Dermis blood vessel endothelial cell (primary cell): ENCODE measurements around the gene MCEE. TPM values are rescaled to one million over a fixed set of nuclear protein-coding genes. Genes with fewer than 3 reads are reported as not detected.
"Not testable (repeated sequence)": the region's sequence is repeated elsewhere in the genome, so short reads cannot be mapped to it uniquely, and the experiment has no call there.

Experiments
- DNase-seq: peaks from one replicate; pipeline ENCODE4 v3.0.0; 2010
- total RNA-seq: library from RNA; depleted of rRNA; stranded (reverse); fragments of >200 nt; gene quantifications from 2 replicates; pipeline ENCODE4 v1.2.3, GENCODE V29; 2014

MCEE gene
- total RNA-seq, result 9.7 and 14.0 TPM in 2 replicates

DNA sequence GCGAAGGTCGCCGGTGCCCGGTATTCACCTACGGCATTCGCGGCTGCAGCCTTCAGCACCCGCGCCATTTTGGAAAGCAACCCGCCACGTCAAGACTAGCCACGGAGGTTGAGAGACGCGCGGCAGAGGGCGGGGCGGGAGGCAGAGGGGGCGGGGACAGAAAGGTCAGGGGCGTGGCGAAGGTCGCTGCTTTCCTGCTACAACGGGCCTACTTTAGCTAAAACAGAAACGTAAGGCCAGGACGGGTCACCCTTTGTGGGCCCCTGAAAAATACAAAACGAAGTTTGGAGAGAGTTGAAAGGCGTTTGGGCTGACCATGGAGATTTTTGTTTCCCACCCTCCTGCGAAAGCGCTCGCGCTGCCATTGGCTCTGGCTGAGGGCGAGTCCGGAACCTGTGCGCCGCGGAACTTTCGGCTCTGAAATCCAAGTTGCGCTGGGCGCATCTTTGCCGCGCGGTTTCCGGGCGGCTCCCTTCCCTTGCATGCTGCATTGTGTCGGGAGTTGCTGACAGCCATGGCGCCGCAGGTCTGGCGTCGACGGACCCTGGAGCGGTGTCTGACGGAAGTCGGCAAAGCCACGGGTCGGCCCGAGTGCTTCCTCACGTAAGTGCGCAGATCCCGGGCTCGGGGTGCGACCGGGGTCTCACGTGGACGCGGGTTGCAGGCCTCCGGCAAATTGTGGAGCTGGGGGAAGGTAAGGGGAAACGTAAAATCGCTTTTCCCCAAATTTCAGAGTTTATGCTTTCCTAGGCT, at the start of gene MCEE, which contains the start of gene MPHOSPH10:
MCEE (minus strand) TSS at position 78 of the 753 bp plus-strand sequence; CDS start at position 68, 10 bp downstream.
MPHOSPH10 (plus strand) TSS at position 483 of the 753 bp plus-strand sequence; CDS start at position 515, 32 bp downstream.
- DNase-seq, result peak; percentile 95

DNA sequence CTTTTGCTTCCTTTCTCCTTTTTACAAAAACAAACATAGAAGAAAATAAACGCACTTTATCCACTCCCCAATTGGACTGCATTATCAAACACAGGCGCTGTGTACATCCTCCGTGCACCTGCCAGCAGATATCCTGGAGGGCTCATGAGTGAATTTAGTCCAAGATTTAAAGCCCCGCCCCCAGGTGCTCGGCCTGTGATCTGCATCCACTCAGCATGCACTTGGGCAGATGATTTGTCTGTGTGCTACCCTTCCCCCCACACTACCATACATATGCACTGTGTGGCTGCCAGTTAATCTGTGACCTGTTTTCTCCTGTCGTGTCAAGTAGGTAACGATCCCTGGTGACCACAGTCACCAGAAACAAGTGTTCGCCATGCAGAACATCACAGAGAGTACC, 48.8 kb upstream of the MCEE start:
- not testable (repeated sequence) for DNase-seq

DNA sequence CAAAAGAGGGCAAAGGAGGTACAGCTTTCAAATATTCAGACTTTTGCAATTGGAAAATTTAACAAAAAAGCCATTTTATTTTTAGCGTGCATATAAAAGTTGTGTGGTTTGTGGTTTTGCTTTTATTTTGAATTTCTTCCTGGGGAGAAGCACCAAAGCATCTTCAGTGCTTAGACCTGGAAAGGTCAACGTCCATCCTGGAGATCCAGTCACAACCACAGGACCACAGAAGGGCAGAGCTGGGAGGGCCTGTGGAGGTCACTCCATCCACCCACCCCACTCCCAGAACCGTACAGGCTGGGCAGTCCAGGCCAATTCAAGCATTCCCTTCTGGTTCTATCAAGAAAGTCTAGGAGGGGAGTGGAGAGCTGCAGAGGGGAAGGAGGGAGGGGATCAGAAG, 44.2 kb upstream of the MCEE start:
- DNase-seq, result no peak

DNA sequence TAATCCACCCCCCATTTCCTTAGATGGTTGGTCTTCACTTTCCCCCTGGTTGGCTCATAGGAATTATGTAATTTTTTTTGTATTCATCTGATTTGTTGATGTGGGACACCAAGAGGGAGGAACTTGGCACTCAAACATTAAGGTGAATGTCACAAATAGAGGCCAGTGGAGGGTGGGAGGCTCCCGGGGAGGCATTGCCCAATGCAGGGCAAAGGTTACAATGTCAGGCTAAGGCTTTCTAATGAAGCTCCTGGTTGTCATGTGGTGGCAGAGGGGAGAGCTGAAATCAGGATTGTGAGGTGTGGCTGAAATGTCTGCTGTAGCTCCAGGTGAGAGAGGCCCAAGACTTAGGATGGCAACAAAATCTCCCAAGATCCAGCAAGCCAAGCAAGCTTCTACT, 43.1 kb upstream of the MCEE start:
- no peak for DNase-seq

DNA sequence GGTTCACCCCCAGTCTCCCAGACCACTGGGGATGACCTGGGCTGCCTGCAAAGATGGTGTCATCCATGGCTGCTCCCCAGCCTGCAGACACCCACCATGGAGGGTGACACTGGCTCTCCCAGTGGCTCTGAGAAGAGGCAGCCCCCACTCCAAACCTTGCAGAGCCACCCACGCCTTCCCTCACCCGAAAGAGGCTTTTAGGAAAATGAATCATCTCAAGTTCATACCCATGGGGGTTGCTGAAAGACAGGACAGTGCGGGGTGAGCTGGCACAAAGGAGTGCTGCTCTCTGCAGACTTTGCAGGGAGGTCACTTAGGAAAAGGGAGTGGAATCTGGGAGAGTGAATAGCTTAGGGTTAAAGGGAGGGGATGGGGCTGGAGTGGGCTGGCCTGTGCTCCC, 36.8 kb upstream of the MCEE start:
- no peak for DNase-seq

DNA sequence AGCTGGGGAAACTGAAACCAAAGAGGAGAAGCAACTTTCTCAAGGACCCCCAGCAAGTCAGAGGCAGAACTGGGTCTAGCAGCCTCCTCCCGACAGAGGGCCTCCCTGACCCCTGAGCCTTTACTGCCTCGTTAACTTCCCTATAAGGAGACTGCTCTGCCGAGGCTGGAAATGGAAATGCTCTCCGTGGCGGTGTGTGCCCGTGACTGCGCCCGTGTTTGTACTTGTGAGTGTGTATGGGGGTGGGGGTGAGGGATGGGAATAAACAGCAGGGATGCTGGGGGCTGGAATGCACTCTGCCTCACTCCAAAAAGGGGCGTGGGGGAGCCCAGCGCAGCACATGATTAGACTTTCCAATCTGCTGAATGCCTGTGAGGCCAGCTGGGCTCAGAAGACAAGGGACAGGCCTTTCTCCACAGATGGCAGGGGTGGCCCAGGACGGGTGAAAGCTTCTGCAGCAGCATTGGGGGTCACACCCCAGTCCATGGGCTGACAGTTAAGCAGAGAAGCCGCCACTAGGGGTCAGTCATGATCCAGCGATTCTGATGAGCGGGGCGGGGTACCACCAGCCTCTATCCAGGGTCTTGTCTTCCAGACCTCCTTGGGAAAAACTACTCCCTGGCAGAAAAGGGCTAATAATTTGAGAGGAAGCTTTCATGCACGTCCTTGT, 27.2 kb upstream of the MCEE start:
- peak; percentile 64 for DNase-seq

DNA sequence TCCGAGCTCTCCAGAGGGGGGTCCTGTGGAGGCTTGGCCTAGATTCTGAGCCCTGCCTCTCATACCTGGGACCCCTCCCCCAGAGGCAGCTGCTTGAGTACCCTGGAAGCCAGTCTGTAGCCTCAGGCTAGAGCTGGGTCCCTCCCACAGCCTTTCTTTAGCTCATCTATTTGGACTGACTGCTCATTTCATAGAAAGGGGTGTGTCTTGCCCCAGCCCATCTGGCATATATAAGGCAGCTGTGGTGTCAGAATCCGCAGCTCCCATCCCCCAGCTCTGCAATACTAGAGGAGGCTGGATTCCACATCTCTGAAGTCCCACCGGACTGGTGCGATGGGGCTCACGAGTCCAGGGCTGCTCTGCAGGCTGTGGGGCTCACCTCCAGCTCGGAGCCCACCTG, 26.5 kb upstream of the MCEE start:
- no peak for DNase-seq

DNA sequence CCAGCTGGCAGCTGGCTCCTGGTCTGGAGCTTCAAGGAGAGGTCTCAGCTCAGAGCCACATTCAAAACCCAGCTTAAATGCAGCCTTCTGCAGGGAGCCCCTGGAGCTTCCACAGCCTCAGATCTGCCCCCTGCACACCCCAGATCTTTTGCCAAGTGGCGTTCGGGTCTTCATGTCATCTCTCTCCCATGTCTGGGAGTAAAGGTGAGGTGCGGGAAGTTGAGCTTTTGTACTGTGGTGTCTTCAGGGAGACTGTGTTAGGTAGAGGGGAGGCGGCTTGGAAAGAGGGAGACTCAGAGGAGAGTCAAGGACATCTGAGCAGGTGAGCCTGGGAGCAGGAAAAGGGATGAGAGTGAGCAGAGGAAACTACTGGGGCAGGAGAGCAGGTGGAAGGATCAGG, 25.8 kb upstream of the MCEE start:
- no peak for DNase-seq

DNA sequence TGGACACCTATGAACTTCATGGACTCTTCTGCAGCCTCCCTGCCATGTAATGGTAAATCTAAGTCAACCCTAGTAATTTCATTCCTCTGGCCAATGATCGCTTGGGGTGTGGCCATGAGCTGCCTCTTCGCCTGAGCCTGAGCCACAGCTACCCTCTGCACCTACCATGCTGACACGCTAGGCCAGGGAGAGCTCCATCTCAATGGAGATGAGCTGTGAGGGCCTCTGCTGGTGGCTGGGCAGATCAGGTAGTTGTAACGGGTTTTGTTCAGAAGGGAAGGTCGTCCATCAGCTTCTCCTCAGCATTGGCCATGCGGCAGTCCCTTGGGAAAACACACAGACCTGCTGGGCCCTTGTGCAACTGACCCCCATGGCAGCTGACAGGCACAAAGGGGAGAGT, 24.8 kb upstream of the MCEE start:
- DNase-seq, result peak; percentile 40

DNA sequence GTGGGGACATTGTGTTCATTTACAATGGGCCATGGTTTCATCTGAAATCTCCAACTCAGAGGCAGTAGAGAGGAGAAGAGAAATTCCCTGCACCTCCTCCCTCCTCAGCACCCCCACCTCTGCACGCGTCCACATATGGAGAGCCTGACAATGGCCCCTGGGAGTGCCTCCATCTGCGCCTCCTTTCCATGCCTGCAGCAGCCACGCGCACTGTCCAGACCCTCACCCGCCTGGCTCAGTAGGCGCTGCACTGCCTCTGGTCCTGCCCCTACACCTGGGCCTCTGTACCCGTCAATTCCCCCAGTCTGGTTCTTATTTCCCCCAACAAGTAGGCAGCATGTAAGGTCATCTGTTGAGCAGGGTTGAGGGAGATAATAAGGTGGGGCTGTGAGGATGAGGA, 24.2 kb upstream of the MCEE start:
- DNase-seq, result no peak

DNA sequence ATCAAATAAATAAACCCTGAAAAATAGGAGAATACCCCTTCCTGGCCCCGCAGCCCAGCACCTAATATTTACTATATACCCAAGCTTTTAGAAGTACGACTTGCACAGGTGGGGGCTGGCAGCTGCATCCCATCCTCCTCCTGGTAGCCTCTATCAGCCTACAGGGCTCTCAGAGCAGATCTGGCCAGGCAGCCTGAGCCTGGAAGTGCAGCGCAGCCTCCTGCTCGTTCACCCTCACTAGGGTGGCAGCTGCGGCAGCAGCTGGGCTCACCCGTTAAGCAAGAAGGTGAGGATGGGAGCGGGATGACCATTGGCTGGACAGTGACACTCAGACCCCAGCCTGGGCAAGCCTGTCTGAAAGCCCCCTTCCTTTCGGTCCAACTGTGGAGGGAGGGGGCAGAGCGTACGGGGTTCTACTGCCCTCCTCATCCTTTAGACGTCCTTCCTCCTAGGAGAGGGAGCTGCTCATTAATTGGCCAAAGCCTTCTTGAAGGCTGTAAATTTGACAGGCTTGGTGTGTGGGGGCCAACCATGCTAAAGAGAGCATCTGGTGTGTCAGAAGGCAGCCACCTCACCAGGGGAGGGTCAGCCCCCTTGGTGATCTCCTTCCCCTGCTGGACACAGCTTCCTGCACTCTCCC, 23.7 kb upstream of the MCEE start:
- no peak for DNase-seq

DNA sequence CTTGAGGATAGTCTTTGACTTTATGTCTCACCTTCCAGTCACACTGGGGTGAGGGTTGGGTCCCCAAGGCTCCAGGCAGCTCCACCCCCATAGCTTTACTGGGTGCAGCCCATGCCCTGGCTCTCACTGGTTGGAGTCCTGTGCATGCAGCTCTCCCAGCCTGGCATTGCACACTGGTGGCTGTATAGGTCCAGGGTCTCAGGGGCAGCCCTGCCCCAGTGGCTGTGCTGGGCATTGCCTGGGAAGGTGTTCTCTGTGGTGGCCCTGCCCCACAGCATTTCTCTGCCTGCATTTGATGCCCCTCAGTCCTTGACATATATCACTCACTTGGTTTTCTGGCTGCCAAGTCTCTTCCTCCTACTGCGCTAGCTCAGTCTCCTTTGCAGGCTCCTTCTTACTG, 21.6 kb upstream of the MCEE start:
- no peak for DNase-seq

DNA sequence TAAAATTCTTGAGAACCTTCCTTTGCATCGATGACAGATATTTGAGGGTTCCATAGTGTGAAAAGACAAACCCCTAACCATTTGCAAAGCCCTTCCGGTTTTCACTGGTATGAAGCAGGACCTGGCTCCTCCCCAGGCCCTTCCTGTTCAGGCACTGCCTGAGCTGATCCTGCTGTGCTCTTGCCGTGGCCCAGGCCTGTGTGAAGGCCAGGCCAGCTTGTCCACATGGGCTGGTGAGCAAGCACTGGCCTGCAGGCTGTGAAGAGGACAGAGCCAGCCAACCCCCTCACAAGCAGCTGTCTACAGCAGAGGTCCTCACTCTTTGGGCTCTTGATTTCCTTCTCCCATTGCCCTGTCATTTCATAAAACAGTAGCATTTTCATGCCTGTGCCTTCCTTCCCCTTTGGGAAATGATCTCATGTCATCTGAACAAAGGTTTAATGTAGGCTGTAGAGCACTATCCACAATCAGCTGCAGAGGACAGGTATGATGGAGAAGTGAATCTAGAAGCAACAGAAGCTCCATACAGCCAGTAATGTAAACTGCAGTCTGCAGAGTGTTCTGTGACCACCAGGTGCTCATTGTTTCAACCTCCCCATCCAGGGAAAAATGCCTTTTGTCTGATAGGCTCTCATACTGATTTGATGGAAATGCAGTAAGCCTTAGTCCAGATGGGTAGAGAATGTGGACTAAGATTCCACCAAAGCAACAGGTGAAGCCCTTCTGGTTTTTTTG, 20.2 kb upstream of the MCEE start:
- DNase-seq, result peak; percentile 52

DNA sequence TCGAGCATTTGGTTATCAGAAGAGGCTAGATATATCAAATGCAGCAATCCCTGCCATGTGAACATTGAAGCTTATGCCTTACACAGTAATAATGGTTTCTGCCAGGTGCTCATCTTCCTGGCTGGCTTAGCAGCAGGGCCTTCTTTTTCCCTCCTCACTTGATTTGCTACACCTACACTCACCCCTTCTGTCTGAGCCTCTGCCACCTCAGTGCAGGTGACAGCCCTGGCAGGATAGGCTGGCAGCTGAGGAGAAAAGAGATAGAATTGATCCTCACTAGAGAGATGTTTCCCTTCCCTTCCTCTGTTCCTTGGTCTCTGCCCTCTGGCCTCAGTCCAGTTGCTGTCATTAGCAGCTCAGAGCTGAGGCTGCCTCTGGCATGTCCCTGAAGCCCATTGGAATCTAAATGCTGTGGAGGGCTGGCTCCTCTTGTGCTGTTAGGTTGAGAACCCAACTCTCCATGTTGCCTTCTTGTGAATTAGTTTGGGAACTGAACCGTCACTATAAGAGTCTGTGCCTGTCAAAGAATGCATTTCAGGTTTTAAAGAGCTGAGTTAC, 18.6 kb upstream of the MCEE start:
- no peak for DNase-seq

DNA sequence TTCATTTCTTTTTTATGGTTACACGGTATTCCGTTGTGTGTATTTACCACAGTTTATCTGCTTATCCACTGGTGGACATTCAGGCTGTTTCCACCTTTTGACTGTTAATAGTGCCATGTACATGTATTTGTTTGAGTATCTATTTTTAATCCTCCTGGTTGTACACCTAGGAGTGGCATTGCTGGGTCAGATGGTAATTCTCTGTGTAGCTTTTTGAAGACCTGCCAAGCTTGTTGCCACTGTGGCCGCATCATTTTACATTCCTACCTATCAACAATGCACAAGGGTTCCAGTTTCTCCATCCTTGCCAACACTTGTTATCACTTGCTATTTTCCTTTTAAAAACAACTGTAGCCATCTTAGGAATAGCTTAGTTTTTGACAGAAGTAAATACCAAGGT, 13.8 kb upstream of the MCEE start:
- no peak for DNase-seq

DNA sequence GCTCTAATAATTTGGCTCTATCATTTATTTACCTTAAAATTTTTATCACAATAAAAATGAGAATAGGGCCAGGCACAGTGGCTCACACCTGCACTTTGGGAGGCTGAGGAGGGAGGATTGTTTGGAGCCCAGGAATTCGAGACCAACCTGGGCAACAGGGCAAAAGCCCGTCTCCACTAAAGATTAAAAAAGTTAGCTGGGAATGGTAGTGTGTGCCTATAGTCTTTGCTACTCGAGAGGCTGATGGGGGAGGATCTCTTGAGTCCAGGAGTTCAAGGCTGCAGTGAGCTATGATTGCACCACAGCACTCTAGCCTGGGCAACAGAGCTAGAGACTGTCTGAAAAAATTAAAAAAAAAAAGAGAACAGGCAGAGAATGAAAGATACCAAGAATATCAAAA, 6.1 kb upstream of the MCEE start:
- DNase-seq, result no peak

DNA sequence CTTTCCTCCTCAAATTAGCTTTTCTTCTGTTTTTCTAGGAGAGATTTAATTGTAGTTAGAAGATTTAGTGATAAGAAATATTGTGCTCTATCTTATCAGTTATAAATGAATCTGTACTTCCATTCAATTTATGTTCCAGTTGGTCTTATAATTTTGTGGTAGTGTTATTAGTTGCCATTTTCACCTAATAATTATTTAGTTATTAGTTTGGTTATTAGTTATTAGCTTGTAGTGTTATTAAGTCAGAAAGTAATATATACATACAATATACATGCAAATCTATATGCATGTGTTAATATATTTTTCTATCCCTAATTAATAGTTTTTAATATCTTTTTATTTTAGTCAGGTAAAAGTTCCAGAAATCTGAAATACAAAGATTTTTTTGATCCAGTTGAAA, 3.6 kb upstream of the MCEE start:
- DNase-seq, result no peak

DNA sequence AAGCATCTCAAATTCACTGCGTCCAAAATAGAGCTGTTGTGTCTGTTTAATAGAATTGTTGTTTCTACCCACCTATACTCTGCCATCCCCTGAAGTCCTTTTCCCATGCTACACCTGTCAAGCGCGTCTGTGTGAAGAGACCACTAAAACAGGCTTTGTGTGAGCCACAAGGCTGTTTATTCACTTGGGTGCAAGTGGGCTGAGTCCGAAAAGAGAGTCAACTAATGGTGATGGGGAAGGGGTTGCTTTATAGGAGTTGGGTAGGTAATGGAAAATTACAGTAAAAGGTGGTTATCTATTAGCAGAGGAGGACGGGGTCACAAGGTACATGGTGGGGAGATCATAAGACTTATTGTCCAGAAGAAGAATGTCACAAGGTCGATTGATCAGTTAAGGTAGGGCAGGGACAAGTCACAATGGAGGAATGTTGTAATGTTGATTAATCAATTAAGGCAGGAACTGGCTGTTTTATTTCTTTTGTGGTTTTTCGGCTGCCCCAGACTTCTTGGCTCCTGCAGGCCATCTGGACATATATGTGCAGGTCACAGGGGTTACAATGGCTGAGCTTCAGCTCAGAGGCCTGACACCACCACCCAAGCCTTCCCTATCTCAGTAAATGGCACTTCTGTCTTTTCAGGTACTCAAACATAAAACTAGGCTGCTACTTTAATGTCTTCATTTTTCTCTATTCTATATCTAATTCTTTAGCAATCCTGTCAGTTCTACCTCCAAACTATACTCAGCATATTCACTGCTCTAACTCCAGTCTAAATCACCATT, 1.5 kb upstream of the MCEE start:
- DNase-seq, result not testable (repeated sequence)

DNA sequence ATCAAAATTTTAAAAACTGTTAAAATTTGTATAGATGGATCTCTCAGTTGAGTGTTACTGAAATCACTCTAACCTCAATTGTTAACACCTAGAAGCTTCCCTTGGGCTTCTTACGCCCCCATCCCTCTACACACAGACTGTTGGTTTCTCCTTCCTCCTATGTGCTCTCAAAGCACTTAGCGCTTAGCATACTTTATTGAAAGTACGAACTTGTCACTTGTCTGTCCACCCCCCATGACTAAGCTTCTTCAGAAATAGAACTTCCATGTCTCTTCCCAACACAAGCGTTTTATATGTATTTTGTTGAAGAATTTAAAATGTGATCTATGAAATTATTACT, 846 bp upstream of the MCEE start:
- peak; percentile 47 for DNase-seq

DNA sequence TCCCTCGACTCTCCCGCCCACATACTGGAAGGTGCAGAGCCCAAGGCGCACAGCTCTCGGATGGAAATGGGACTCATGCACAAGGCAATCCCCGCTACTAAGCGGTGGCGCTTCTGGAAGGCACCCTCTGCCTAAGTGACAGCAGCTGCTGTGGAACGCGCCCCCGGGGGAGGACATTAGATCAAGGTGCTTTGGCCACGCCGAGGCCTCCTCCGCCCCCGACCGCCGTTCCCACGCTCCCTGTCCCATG, 202 bp downstream of the MCEE start:
- no peak for DNase-seq

DNA sequence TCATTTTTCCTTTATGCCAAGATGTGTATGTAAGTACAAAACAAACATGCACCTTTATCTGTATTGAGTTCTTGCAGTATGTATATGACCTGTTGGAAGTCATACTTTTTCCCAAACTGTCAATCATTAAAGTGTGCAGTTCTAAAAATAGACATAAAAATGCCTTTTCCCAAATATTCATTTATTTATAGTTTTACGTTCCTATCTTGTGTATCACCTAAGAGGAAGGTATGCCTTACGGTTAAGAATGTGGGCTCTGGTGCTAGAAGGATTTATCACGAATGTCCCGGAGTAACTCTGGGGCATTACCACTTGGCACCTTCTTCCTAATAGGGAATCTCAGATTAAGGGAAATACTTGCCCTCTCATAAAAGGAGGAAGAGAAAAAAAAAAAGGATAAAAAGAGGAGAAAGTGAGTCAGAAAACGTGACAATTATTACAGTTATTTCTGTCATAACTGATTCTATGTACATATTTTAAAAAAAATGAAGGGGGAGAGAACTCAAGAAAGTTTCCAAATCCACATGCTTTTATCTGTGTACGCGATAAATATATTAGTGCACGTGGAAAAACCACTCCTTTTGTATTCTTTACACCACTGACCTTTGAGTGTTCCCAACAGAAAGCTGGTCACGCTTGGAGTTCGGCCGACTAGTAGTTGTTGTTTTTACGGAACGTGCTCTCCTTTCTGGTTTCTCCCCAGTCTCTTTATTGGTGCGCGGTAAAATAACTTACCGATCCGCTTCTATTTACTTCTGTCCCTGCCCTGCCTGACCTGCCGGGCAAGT, 721 bp downstream of the MCEE start:
- peak; percentile 16 for DNase-seq

DNA sequence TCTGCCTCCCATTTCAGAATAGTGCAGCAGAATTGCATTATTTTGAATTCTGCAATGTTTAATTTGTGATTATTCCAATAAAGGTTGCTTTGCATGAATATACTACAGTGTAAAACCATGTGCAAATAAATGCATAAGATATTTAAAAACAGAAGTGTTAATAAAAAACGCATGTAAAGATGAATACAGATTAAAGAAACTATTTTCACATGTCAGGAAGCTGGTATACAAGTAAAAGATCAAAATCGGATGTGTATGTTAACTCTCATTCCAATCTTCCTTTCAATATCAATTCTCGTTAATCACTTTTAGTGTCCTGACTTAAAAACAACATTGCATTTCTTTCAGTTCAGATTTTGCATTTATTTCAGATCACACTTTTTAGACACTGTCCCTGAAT, 3.1 kb downstream of the MCEE start:
- DNase-seq, result no peak
